GM18861 (cell line): ENCODE results near the gene BTBD9.

Experiments used
- ATAC-seq: cut with Tn5 transposase; IDR thresholded peaks from one replicate; pipeline ENCODE4 v1.9.1; 2021; ENCODE audit not compliant: unreplicated experiment

The BTBD9 gene

GRCh38 chr6:38264605-38265004 is 375.1 kb downstream of the BTBD9 start:
- no peak for ATAC-seq

- no peak for ATAC-seq
Measured at GRCh38 chr6:38262609-38263008, 377.1 kb downstream of the BTBD9 start.

GRCh38 chr6:38262026-38262425 is 377.7 kb downstream of the BTBD9 start:
- no peak for ATAC-seq

- ATAC-seq: no peak
Measured at GRCh38 chr6:38261626-38262025, 378.1 kb downstream of the BTBD9 start.

- ATAC-seq: no peak
Measured at GRCh38 chr6:38259736-38260135, 380.0 kb downstream of the BTBD9 start.

- no peak for ATAC-seq
Measured at GRCh38 chr6:38248500-38249234, 391.1 kb downstream of the BTBD9 start.

- no peak for ATAC-seq
Measured at GRCh38 chr6:38245295-38245694, 394.4 kb downstream of the BTBD9 start.

- ATAC-seq: no peak
Measured at GRCh38 chr6:38244869-38245268, 394.9 kb downstream of the BTBD9 start.

GRCh38 chr6:38241200-38241871 is 398.4 kb downstream of the BTBD9 start:
- no peak for ATAC-seq

- ATAC-seq: no peak
Measured at GRCh38 chr6:38239719-38240451, 399.8 kb downstream of the BTBD9 start.

GRCh38 chr6:38236631-38237030 is 403.1 kb downstream of the BTBD9 start:
- no peak for ATAC-seq

- peak; percentile 59 for ATAC-seq
Measured at GRCh38 chr6:38234934-38235682, 404.6 kb downstream of the BTBD9 start.

- no peak for ATAC-seq
Measured at GRCh38 chr6:38234141-38234540, 405.6 kb downstream of the BTBD9 start.

- ATAC-seq: no peak
Measured at GRCh38 chr6:38233161-38233791, 406.5 kb downstream of the BTBD9 start.

- no peak for ATAC-seq
Measured at GRCh38 chr6:38225766-38226165, 414.0 kb downstream of the BTBD9 start.

- ATAC-seq: no peak
Measured at GRCh38 chr6:38221251-38221650, 418.5 kb downstream of the BTBD9 start.

GRCh38 chr6:38220069-38220723 is 419.5 kb downstream of the BTBD9 start:
- ATAC-seq: no peak

GRCh38 chr6:38218235-38218634 is 421.5 kb downstream of the BTBD9 start:
- no peak for ATAC-seq

- ATAC-seq: no peak
Measured at GRCh38 chr6:38216451-38216850, 423.3 kb downstream of the BTBD9 start.

GRCh38 chr6:38215651-38216311 is 423.9 kb downstream of the BTBD9 start:
- ATAC-seq: no peak
